Measurements from ENCODE around the gene PCSK1N.

PCSK1N gene

GRCh38 chrX:48794340-48794910, 41.0 kb downstream of the PCSK1N start:
- no peak for TF ChIP-seq CTCF (IDR thresholded peaks at IDR 0.05; ENCODE audit: insufficient read depth, low read depth, low read length, missing control alignments)
- no peak overlapping the region for H3K4me3 ChIP-seq (ENCODE audit: low read depth, low read length)
- no peak for DNase-seq (ENCODE audit: low read depth)

- TF ChIP-seq CTCF (IDR thresholded peaks at IDR 0.05; ENCODE audit: insufficient read depth, low read depth, low read length, missing control alignments) = no peak
- no peak overlapping the region for H3K4me3 ChIP-seq (ENCODE audit: low read depth, low read length)
- no peak for DNase-seq (ENCODE audit: low read depth)
These were observed 41.5 kb downstream of the PCSK1N start for GRCh38 chrX:48793935-48794334.

- no peak for DNase-seq (ENCODE audit: low read depth)
- no peak for TF ChIP-seq CTCF (IDR thresholded peaks at IDR 0.05; ENCODE audit: insufficient read depth, low read depth, low read length, missing control alignments)
- no peak overlapping the region for H3K4me3 ChIP-seq (ENCODE audit: low read depth, low read length)
These were observed 43.2 kb downstream of the PCSK1N start for GRCh38 chrX:48792219-48792618.

GRCh38 chrX:48791063-48791820, 44.2 kb downstream of the PCSK1N start:
- no peak for TF ChIP-seq CTCF (IDR thresholded peaks at IDR 0.05; ENCODE audit: insufficient read depth, low read depth, low read length, missing control alignments)
- DNase-seq (ENCODE audit: low read depth) = no peak
- no peak overlapping the region for H3K4me3 ChIP-seq (ENCODE audit: low read depth, low read length)

- no peak overlapping the region for H3K4me3 ChIP-seq (ENCODE audit: low read depth, low read length)
- DNase-seq (ENCODE audit: low read depth) = no peak
- no peak for TF ChIP-seq CTCF (IDR thresholded peaks at IDR 0.05; ENCODE audit: insufficient read depth, low read depth, low read length, missing control alignments)
These were observed 44.9 kb downstream of the PCSK1N start for GRCh38 chrX:48790477-48790876.

GRCh38 chrX:48789366-48790220, 45.8 kb downstream of the PCSK1N start:
- TF ChIP-seq CTCF (IDR thresholded peaks at IDR 0.05; ENCODE audit: insufficient read depth, low read depth, low read length, missing control alignments) = no peak
- no peak for DNase-seq (ENCODE audit: low read depth)
- no peak overlapping the region for H3K4me3 ChIP-seq (ENCODE audit: low read depth, low read length)

All from GM12865 (cell line).